Measurements from ENCODE around the gene ELOVL5. TPM values are rescaled to one million over a fixed set of nuclear protein-coding genes. Genes with fewer than 3 reads are reported as not detected.

Gene ELOVL5
- total RNA-seq, 4 donors from 2014 or later = 74.8 to 110 (median 90.6) TPM

- no peak for TF ChIP-seq CTCF (IDR thresholded peaks at IDR 0.05)
- TF ChIP-seq POLR2A (IDR thresholded peaks at IDR 0.05) = no peak
- H3K27me3 ChIP-seq = no peaks in the 10 kb centered on the region
- H3K9me3 ChIP-seq = no peaks in the 10 kb centered on the region
- 89 to 93% methylated on average over 1 of the region's 1 CpG for WGBS, 2 donors
- no peaks in the 10 kb centered on the region for H3K36me3 ChIP-seq
- intact Hi-C loops (cut with DNase I) = no loop called here
- no peak for DNase-seq
- H3K27ac ChIP-seq = no peak overlapping the region
- peaks cover 15 to 34% of the 10 kb centered on the region in 2 donors for H3K4me1 ChIP-seq
- H3K4me3 ChIP-seq (replicated peaks in 1 of 3) = no peak overlapping the region
Measured at GRCh38 chr6:53338304-53338703, 10.4 kb downstream of the ELOVL5 start.

- Histone ChIP-seq H3K4me1 (peaks cover 15 to 26% of the 10 kb centered on the region in 2 donors), H3K4me3 (replicated peaks in 1 of 3) (no peak overlapping the region)
- WGBS, 2 donors = 54 to 65% methylated on average over 4 of the region's 4 CpGs
Measured at GRCh38 chr6:53336070-53336469, 12.7 kb downstream of the ELOVL5 start.

GRCh38 chr6:53335224-53335994 lies 13.3 kb downstream of the ELOVL5 start:
- H3K4me1 ChIP-seq = peaks cover 15 to 26% of the 10 kb centered on the region in 2 donors
- H3K27ac ChIP-seq = peak overlapping the region; percentile 20 to 53 (median 45)
- H3K36me3 ChIP-seq = no peaks in the 10 kb centered on the region
- TF ChIP-seq CTCF (IDR thresholded peaks at IDR 0.05) = no peak
- TF ChIP-seq POLR2A (IDR thresholded peaks at IDR 0.05) = peak in 1 of 2 donors; percentile 8
- no peak overlapping the region for H3K4me3 ChIP-seq (replicated peaks in 1 of 3)
- no peaks in the 10 kb centered on the region for H3K9me3 ChIP-seq
- H3K27me3 ChIP-seq = no peaks in the 10 kb centered on the region
- 55 to 61% methylated on average over 12 of the region's 12 CpGs for WGBS, 2 donors
- DNase-seq = peak; percentile 35 to 44
- intact Hi-C loops (cut with DNase I) = no loop called here

More at GRCh38 chr6:53336070-53336469, 12.7 kb downstream of the ELOVL5 start:
- H3K9me3 ChIP-seq = no peaks in the 10 kb centered on the region
- no peaks in the 10 kb centered on the region for H3K36me3 ChIP-seq
- H3K27me3 ChIP-seq = no peaks in the 10 kb centered on the region
- intact Hi-C loops (cut with DNase I) = no loop called here
- H3K27ac ChIP-seq = peak overlapping the region in 1 of 3 donors; percentile 53
- DNase-seq = no peak
- TF ChIP-seq CTCF (IDR thresholded peaks at IDR 0.05) (no peak), POLR2A (IDR thresholded peaks at IDR 0.05) (no peak)

GRCh38 chr6:53333439-53334408 lies 15.0 kb downstream of the ELOVL5 start:
- H3K9me3 ChIP-seq = no peaks in the 10 kb centered on the region
- 81 to 88% methylated on average over 5 of the region's 5 CpGs for WGBS, 2 donors
- no peaks in the 10 kb centered on the region for H3K36me3 ChIP-seq
- H3K4me3 ChIP-seq (replicated peaks in 1 of 3) = no peak overlapping the region
- intact Hi-C loops (cut with DNase I) = no loop called here
- peaks cover 19 to 29% of the 10 kb centered on the region in 2 donors for H3K4me1 ChIP-seq
- no peaks in the 10 kb centered on the region for H3K27me3 ChIP-seq
- H3K27ac ChIP-seq = no peak overlapping the region
- no peak for DNase-seq
- TF ChIP-seq POLR2A (IDR thresholded peaks at IDR 0.05) = no peak
- no peak for TF ChIP-seq CTCF (IDR thresholded peaks at IDR 0.05)

Measured in thyroid gland (tissue), 4 donors.